HG03571 (cell line): ENCODE data around the gene SRRM3.
"Not testable (repeated sequence)": the region's sequence is repeated elsewhere in the genome, so short reads cannot be mapped to it uniquely, and the experiment has no call there.

Source experiments
- ATAC-seq: cut with Tn5 transposase; IDR thresholded peaks from one replicate; pipeline ENCODE4 v1.9.1; 2021; ENCODE audit not compliant: unreplicated experiment

Gene SRRM3

DNA sequence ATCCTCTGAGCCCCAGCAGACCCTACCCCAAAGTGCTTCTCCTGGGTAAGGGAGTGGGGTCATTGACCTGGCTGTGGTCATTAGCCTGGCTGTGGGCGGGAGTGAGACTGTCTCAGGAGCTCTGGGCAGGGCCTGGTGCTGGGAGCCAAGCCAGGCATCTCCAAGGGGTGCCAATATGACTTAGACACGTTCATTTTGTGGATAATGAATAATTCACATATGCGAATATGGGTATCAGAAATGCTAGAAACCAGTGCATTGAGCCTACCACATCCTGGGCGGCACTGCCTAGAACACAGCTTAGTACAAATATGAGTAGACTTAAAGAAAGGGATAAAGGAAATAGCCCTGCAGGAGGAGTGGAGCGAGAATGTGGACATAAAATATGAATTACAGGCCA, 14.4 kb upstream of the SRRM3 start:
- ATAC-seq: no peak

DNA sequence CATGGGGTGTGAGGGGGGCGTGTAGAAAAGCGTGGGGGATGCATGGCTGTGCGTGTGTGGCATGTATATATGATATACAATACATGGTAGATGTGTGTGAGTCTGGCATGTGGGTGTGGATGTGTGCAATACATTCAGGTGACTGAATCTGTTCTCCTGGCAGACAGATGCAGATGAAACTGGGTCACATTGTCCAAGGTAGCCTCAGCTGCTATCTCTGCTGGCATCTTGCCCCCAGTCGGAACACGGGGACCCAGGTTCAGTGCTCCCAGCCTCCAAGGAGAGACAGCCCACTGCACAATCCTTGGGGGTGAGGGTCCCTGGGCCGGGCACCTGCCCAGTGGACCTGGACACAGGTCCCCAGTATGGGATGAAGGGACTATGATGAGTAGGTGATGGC, 12.4 kb upstream of the SRRM3 start:
- no peak for ATAC-seq

DNA sequence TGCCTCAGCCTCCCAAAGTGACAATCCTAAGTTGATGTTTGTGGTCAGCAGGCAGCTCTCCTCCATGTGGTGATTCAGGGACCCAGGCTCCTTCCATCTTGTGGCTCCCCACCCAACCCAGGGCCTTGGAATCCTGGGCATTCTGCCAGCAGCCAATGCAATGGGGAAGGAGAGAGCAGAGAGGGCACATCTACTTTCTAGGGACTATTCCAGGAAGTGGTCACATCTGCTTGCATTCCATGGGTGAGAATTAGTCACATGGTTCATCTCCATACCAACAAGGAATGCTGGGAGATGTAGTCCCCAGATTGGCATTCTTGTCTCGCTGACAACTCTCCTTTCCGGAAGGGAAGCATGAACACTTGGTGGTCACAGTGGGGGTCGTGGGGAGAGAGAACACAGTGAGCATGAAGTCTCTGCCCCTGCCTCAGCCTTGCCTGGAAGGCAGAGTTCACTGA, 9.9 kb upstream of the SRRM3 start:
- no peak for ATAC-seq

DNA sequence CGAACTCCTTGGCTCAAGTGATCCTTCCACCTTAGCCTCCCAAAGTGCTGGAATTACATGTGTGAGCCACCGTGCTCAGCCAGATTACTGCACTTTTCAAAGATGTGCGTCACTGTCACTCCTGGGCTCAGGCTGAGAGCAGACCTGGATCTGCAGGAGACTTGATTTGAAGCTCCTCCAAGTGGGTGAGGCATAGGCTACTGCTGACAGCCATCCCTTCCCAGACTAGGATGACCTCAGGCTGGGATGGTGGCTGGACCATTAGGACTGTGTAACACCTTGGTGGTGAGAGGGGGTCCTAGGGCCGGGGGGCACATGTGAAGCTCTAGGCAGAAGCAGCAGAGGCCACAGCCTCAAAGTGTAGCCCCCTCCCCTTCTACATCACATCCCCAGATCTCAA, 8.2 kb upstream of the SRRM3 start:
- ATAC-seq: no peak

DNA sequence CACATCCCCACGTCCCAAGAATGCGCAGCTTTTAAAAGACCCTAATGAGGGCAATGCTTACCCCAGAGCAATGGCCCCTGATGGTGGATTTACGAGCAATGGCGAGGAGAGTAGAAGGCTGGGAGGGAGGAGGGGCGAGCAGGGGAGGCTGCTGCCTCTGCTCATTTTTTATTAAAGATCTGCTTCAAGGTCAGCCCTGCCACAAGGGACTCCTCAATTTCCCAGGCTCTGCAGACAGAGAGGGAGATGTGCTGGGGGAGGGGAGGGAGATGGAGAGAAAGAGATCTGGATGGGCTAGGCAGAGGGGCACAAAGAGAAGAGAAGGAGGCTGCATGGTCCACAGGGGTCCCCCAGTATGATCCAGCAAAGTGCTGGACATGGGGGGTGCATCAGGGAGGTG, 7.8 kb upstream of the SRRM3 start:
- ATAC-seq: no peak

DNA sequence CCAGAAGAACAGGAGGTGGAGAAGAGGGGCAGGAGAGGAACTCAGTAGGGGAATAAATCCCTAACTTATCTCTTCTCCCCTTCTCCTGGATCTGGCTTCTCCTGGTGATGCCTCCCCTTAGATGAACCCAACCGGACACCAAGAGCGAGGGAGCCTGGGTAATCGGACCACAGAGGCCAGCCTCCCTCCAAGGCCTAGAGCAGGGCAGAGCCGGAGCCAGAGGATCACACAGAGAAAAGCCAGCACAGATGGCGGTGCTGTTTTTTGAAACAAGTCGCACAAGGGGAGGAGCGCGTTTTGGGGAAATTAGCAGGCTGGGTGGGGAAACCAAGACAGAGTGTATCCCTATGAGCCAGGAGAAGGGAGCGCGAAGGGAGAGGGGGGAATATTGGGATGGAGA, 4.9 kb upstream of the SRRM3 start:
- no peak for ATAC-seq

DNA sequence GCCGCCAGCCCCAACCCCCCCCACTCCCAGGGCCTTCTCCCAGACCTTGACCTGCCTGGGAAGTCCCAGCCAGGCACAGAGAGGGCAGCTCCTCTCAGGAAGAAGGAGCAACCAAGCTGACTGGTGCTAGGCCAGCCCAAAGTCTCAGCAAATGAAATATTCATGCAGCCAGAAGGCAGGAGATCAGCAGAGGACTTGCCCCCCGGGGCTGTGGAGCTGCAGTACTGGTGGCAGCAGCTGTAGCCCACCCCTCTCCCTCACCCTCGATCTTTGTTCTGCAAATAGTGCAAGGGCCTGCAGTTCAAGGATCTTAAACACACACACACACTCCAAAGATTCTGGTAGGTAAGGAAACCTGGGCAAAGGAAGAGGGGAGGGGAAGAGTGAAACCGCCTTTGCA, 3.5 kb upstream of the SRRM3 start:
- no peak for ATAC-seq

DNA sequence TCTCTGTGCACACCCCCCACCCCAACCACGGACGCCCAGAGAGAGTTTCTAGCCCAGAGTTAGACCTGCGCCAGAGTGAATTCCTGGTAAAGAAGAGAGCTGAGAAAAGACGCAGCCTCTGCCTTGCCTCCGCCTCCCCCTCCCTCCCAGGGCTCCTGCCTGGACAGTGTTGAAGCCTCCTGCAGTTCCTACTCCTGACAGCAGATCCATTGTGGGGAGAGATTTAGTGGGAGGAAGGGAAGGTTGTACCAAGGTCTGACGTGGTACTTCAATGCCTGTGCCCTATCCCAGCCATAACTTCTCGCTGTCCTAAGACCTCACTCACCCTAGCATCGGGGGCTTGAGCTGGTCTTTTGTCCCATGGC, 952 bp downstream of the SRRM3 start:
- ATAC-seq: no peak

DNA sequence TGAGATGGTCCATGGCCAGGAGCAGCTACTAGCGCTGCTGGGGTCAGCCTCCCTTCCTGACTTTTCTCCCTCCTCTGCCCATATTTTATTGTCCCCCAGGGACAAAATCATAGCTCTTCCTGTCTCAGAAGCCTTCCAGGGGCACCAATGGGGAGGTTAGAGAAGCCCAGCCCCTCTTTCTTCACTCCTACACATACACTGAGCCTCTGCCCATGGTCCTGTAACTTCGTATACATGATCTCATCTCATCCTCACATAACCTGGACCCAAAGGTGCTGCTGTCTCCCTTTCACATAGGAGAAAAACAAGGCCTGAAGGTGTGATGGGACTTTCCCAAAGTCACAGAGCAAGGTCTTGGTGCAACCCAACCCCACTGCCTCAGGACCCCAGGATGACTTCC, 2.5 kb downstream of the SRRM3 start:
- no peak for ATAC-seq

DNA sequence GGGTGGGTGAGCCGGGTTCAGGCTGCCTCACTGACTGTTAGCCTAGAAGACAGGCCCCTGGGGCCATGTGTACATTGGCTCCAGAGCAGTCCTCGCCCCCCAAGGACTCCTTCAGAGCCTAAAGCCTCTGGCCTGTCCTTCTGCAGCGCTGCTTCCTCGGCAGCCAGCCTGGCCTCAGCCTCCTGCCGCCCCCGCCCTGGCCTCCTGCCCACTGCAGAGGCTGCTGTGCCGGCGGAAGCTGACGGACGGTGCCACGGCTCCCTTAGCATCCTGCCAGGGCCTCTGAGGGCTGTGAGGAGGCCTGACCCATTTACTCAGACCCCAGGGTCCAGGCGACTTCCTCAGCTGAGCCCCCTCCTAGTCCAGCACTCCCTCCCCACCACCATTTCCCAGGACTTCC, 4.9 kb downstream of the SRRM3 start:
- no peak for ATAC-seq

DNA sequence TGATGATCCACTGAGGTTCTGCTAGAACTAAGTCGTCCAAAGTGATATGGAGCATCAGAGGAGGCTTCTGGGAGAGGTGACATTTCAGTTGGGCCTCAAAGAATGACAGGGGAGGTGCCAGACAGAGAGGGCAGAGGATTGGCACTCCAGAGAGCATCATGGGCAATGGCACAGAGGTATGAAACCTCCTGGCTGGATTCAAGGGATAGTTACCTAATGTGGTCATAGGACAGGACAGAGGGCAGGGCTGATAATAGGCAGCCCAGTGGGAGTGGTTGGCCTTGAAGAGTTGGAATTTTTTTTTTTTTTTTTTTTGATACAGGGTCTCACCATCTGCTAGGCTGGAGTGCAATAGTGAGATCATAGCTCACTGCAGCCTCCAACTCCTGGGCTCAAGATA, 7.6 kb downstream of the SRRM3 start:
- no peak for ATAC-seq

DNA sequence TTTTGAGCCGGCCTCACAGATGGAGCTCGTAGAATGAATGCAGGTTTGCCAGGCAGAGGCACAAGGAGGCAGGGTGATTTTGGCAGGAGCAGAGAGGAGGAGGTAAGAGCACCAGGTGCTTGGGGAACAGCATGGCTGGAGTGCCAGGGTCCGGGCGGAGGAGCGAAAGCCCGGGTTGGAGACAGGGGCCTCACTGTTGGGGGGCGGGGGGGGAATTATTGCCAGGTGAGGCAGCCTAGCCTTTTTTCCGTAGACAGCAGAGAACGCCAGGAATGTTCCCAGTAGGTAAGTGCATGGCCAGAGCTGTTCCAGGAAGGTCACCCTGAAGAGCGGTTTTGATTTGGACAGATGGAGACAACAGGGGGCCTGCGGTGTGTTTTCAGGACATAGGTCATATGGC, 9.5 kb downstream of the SRRM3 start:
- no peak for ATAC-seq

DNA sequence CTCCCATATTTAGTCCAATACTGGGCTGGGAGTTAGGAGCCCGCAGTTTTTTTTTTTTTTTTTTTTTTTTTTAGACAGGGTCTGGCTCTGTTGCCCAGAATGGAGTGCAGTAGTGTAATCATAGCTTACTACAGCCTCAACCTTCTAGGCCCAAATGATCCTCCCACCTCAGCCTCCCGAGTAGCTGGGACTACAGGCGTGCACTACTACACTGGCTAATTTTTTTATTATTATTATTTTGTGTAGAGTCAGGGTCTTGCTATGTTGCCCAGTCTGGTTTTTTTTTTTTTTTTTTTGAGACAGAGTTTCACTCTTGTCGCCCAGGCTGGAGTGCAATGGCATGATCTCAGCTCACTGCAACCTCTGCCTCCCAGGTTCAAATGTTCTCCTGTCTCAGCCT, 13.7 kb downstream of the SRRM3 start:
- not testable (repeated sequence) for ATAC-seq

DNA sequence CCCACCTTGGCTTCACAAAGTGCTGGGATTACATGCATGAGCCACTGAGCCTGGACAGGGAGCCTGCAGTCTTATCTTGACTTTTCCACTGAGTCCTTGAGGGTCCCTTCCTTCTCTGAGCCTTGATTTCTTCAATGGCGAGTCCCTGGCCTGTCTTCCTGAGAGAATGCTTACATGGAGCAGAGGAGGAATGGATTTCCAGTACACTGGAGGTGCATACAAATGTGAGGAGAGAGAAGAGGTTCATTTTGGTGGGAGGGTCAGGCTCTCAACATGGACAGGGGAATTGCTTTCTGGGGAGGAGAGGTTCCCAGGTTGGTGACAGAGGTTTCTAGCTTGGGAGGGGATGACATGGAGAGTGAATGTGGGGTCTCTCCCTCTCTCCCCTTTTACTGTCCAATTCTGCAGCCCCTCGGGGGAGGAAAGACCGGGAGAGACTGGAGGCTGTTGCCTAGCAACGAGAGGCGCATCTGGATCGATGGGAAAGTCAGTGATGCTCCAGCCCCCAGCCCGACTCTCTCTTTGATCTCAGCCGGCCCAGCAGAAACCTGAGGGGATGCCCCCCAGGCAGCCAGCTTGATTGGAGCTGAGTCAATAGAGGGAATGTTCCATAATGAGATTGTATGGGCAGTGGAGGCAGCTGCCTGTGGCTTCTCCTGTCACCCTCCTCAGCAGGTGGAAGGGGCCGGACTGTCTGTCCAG, 14.8 kb downstream of the SRRM3 start:
- no peak for ATAC-seq

DNA sequence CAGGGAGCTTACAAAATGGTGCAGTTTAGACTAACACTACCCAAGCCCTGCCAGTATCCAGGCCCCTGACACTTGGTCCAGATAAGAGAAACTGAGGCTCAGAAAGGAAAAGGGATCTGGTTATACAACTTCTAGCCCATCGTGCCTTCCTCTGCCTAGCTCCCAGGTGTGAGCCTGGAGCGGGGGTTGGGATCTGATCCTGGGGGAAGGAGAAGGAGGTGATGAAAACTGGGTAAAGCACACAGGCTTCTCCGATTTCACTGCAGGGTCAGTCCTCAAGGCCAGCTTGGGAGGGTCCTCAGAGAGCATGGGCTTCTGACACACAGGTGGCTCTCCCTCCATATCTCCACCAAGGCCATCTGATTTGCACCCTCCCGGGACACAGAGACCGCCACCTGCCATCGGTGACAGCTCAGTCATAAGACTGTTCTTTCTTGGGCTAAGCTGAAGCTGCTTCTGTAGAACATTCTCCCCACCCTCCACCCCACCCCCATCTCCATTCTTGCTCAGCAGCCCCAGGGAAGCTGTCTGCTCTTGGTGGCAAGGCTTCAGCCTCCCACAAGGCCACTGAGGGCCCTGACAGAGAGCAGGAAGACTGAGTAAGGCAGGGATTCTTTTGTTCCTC, 16.4 kb downstream of the SRRM3 start:
- no peak for ATAC-seq

DNA sequence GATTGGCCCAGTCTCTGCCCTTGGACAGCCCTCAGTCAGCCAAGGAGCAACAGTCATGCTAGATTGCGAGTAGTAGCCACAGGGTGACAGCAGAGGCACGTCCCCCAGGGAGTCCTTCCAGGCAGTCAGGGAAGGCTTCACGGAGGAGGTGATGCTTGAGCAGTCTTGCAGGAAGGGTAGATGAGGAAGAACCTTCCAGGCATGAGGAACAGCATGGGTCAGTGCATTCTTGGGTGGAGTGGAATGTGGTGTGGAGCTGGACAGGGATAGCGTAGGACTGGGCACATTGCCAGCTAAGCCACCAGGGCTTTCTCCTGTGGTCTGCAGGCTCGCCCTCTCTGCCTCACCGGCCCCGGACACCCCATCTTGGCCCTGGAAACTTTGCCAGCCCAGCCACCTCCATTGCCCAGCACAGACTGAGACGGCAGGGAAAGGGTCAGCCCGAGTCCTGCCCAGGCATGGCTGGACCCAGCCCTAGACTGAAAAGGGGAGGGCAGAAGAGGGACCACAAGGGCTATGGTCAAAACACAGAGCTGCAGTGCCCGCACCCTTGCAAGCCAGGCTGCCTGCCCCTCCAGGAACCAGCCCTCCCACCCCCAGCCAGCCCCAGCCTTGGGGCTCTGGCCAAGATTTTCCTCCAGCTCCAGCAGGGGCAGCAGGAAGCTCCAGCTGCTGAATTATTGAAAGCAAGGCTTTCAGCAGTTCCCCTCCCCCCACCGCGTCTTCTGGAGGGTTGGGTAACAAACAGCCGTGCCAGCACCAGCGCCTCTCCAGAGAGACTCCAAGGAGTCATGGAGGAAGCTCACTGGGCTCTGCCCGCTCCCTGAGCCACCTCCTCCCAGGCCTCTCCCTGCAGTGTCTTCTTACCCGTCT, 18.7 kb downstream of the SRRM3 start:
- no peak for ATAC-seq

DNA sequence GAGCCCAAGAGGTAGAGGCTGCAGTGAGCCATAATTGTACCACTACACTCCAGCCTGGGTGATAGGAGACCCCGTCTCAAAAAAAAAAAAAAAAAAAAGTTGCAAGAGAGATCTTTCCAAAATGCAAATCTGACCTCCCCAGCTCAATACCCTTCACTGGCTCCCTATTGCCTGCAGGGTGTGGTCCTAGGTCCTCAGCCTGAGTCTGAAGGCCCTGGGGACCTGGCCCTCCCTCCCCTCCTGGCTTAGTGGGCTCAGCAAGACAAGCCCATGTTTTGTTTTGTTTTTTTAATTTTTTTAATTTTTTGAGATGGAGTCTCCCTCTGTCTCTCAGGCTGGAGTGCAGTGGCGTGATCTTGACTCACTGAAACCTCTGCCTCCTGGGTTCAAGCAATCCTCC, 20.6 kb downstream of the SRRM3 start:
- no peak for ATAC-seq

DNA sequence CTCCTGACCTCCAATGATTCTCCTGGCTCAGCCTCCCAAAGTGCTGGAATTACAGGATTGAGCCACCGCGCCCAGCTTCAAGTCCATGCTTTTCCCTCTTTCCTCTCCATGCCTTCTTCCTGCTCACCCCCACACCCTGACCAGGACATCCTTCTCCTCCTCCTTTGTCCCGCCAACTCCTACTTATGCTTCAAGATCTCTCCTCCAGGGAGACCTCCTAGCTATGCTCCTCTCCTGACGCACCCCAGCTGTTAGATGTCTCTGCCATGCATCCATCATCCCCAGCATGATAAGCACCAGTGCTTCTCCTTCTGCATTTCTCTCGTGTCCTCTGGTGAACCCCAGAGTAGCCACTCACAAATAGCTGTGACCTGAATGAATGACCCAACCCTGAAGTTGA, 21.1 kb downstream of the SRRM3 start:
- no peak for ATAC-seq

DNA sequence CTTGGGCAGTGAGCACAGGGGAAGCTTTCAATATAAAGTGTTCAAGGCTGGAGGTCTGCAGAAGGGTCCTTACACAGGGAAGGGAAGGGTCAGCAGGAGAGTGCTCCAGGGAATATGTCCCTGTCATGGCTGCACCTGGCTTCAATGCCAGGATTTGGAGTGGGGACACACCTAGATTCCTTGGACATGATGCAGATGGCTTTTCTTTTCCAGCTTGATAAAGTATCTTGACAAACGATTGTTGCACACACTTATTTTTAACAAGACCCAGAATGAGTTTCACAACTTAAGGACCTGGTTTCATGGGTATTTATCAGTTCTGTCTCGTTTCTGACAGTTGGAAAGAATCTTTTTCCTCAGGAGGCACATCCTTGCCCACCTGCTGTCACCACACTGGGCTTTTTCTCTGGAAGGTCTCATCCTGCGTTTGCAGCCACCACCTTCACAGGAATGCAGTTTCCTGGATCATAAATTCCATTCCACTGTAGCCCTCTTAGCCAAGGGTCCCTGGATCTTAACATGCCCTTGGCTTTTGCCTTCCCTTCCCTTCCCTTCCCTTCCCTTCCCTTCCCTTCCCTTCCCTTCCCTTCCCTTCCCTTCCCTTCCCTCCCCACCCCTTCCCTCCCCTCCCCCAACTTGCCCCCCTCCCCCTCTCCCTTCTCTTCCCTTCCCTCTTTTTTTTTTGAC, 21.7 kb downstream of the SRRM3 start:
- no peak for ATAC-seq

DNA sequence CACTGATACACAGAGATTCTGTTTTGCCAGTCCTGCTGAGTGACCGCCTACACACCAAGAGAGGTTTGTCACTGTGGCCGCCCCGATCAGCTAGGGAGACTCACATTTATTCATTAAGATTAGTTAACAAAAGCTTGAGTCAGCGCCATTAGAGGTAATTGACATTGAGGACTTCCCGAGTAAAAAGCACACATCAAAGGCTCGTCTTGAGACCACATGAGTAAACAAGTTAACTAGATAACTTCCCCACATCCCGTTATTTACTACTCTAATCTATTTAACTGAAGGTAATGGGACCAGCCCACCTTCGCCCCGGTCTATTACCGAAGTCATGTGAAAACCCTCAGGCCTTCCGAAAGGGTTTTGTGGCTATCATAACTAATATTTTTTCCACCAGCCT, 23.0 kb downstream of the SRRM3 start:
- ATAC-seq: no peak

DNA sequence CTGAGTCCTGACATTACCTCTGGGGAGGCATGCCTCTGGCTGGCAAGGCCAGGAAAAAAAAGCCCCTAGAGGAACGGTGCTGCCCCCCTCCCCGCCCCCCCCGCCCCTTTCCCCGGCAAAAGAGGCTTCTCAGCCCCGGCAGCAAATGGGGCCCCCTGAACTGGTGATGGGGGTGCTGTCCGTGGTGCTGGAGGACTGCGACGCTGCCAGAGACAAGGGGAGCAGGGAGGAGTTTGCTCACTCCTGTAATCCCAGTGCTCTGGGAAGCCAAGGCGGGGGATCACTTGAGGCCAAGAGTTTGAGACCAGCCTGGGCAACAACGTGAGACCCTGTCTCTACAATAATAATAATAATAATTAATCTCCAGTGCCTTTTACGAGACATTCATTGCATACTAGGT, 23.7 kb downstream of the SRRM3 start:
- ATAC-seq: no peak

DNA sequence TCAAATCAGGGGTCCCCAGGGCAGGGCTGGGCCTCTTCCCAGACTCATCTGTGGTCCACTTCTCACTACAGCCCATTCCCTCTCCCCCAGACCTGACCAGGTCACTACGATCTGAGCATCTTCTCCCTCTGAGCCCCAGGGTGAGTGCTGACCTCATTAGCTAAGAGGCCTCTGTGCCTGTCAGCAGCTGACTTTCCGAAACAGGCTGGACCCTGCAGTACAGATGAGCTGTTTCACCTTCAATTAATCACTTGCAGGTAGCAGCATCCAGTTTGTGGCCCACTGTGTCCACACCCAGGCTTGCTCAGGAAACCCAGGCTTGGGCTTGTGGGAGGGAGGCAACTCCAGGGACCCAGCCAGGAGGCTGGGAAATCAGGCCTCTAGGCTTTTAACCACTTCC, 24.3 kb downstream of the SRRM3 start:
- no peak for ATAC-seq
